ENCODE measurements around the gene NEK1.

Gene NEK1

DNA sequence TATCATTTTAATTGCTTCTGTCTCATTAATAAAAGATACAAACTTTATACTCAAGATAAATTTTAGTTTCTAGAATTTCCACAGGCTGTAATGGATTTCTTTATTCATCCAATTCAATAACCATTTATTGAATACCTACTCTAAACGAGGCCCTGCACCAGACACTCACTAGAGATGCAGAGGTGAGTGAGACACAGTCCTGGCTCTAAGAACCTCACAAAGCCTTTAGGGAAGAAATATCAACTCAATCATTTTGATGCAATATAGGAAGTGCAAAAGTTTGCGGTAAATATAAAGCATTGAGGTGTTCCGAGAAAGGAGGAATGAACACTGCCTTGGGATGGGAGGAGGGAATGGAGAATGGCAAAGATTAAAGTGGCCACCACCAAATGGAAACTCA lies 260.0 kb downstream of the NEK1 start:
- H3K4me3 ChIP-seq (ENCODE audit: low read depth, low read length): no peak overlapping the region
- no peak for DNase-seq (ENCODE audit: low read depth)

GRCh38 chr4:169351872-169352271 lies 260.5 kb downstream of the NEK1 start:
- TF ChIP-seq, protein P1, sequence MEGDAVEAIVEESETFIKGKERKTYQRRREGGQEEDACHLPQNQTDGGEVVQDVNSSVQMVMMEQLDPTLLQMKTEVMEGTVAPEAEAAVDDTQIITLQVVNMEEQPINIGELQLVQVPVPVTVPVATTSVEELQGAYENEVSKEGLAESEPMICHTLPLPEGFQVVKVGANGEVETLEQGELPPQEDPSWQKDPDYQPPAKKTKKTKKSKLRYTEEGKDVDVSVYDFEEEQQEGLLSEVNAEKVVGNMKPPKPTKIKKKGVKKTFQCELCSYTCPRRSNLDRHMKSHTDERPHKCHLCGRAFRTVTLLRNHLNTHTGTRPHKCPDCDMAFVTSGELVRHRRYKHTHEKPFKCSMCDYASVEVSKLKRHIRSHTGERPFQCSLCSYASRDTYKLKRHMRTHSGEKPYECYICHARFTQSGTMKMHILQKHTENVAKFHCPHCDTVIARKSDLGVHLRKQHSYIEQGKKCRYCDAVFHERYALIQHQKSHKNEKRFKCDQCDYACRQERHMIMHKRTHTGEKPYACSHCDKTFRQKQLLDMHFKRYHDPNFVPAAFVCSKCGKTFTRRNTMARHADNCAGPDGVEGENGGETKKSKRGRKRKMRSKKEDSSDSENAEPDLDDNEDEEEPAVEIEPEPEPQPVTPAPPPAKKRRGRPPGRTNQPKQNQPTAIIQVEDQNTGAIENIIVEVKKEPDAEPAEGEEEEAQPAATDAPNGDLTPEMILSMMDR (IDR thresholded peaks at IDR 0.05; ENCODE audit: low read depth, low read length, missing control alignments): no peak
- H3K4me3 ChIP-seq (ENCODE audit: low read depth, low read length): no peak overlapping the region
- peak; percentile 10 for DNase-seq (ENCODE audit: low read depth)

More for the DNA sequence above, 260.0 kb downstream of the NEK1 start:
- TF ChIP-seq, protein P1 (IDR thresholded peaks at IDR 0.05; ENCODE audit: low read depth, low read length, missing control alignments): no peak

- TF ChIP-seq, protein P1 (IDR thresholded peaks at IDR 0.05; ENCODE audit: low read depth, low read length, missing control alignments): no peak
- H3K4me3 ChIP-seq (ENCODE audit: low read depth, low read length): no peak overlapping the region
- DNase-seq (ENCODE audit: low read depth): no peak
Observed at GRCh38 chr4:169348541-169348940, 263.8 kb downstream of the NEK1 start.

GRCh38 chr4:169346840-169347239 lies 265.5 kb downstream of the NEK1 start:
- TF ChIP-seq, protein P1 (IDR thresholded peaks at IDR 0.05; ENCODE audit: low read depth, low read length, missing control alignments): no peak
- no peak for DNase-seq (ENCODE audit: low read depth)
- no peak overlapping the region for H3K4me3 ChIP-seq (ENCODE audit: low read depth, low read length)

GRCh38 chr4:169345316-169345721 lies 267.1 kb downstream of the NEK1 start:
- no peak overlapping the region for H3K4me3 ChIP-seq (ENCODE audit: low read depth, low read length)
- TF ChIP-seq, protein P1 (IDR thresholded peaks at IDR 0.05; ENCODE audit: low read depth, low read length, missing control alignments): no peak
- no peak for DNase-seq (ENCODE audit: low read depth)
